ENCODE data around the gene SYT2.

- TF ChIP-seq CTCF (IDR thresholded peaks at IDR 0.05; ENCODE audit: low read depth, low read length, poor library complexity, severe bottlenecking) (no peak), EZH2phosphoT487 (IDR thresholded peaks at IDR 0.05; ENCODE audit: borderline replicate concordance, low read length) (no peak)
Measured at GRCh38 chr1:202716654-202717053, 6.4 kb upstream of the SYT2 start.

Measured in DOHH2 (cell line).